ENCODE data around the gene GLMN. TPM values are rescaled to one million over a fixed set of nuclear protein-coding genes. Genes with fewer than 3 reads are reported as not detected.

Gene GLMN, protein sequence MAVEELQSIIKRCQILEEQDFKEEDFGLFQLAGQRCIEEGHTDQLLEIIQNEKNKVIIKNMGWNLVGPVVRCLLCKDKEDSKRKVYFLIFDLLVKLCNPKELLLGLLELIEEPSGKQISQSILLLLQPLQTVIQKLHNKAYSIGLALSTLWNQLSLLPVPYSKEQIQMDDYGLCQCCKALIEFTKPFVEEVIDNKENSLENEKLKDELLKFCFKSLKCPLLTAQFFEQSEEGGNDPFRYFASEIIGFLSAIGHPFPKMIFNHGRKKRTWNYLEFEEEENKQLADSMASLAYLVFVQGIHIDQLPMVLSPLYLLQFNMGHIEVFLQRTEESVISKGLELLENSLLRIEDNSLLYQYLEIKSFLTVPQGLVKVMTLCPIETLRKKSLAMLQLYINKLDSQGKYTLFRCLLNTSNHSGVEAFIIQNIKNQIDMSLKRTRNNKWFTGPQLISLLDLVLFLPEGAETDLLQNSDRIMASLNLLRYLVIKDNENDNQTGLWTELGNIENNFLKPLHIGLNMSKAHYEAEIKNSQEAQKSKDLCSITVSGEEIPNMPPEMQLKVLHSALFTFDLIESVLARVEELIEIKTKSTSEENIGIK
- 5.4 TPM for total RNA-seq
- long read RNA-seq, partial matches to known transcripts, result 0 of 6 reads
- long read RNA-seq, other reads (novel, unspliced or antisense), result 3 of 6 reads

DNA sequence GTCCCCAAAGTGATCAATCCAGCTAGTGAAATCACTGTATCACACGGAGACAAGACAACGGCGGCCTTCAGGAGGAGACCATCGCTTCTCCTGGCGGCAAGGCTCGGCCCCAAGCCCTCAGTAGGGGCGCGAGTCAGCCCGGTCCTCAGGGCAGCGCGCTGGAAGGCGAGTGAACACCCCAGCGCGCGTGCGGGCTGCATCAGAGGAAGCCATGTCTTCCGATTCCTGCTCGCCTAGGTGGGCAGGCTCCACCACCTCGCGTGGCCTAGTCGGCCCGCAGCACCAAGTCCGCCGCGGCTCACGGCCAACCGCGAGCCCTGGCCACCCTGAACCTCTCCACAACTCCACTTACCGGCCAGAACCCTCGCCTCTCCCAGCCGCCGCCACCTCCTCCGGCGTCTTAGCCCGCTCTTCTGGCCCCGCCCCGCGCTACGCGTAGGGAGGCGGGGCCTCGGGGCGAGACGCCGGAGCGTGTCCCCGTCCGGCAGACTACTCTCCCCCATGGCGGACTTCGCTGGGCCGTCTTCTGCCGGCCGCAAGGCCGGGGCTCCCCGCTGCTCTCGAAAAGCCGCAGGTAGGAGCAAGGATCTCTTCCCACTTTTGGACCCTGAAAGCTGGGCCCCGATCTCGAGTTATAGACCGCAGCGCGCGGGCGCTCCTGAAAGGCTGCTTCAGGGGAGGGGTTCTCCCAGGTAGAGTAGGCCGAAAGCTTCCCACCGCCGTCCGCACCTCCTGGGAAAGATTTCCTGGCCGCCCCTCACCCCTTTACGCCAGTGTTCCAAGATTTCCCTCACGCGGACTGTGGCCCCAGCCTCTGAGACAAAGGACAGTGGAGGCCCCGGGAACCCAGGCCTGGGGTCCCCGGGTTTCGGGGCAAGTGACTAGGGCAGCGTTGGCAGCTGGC lies at the start of gene GLMN, which contains the start of gene RPAP2:
TSS of gene GLMN (minus strand) at position 415 of the 904 bp plus-strand sequence. CDS start 988 bp downstream, outside the sequence.
TSS of gene RPAP2 (plus strand) at position 487 of the 904 bp plus-strand sequence. CDS start at position 502, 15 bp downstream.
- intact Hi-C loops (cut with DNase I), result loop anchor here (10.0 kb wide), 1 partner anchor 1014 kb away; no protein-coding TSS in a partner anchor

DNA sequence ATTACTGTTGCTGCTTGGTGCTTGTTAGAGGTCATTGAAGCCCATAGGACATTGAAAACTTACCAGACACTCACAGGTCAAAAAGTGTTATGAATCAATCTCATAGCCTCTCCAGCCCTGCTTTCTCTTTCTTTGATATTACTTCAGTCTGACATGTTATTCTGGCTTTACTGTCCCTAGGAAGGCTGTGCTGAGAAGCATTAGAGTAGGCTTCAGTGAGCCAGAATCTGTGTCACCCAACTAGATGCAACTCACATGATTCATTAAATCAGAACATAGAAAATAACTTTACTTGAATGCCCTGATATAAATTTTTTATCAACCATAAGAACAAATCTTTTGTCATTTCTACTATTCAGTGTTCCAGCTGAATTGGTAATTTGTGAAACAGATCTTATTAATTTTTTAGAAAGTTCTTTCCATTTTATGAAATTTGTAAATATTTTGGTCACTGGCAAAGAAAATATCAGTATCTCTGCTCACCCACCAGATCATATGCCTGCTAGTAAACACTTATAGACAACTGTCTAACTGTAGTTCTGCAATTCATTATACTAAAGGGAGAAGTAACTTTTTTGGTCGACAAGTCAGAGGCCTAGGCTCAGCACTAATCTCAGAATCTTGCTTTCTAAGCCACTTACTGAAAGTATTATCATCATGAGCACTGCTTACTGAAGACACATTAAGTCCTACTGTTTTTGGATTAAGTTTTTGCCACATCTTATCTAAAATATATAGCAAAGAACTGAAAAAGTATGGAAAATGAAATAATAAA lies 48.3 kb upstream of the GLMN start:
- DNase-seq (ENCODE audit: missing footprints) (no peak), ATAC-seq (no peak)
- intact Hi-C loops (cut with DNase I), result no loop called here

More for the DNA sequence above, at the start of gene GLMN, which contains the start of gene RPAP2:
- DNase-seq (ENCODE audit: missing footprints) (peak; percentile 93), ATAC-seq (peak; percentile 100)

DNA sequence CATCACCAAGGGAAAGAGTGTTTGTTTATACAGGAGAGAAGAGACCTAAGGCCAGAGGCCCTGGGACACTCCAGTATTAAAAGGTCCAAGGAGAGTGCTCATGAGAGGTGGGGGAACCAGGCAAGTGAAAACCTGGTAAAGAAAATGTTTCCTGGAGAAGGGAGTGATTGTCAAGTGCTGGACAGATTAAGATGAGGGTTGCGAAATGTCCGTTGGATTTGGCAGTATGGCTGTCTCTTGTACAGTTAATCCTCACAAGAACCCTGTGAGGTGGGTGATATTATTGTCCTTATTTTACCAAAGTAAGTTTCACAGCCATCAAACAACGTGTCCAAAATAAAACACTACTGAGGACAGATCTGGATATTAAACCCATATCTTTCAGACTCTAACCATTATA lies 44.3 kb upstream of the GLMN start:
- DNase-seq (ENCODE audit: missing footprints) (no peak), ATAC-seq (no peak)
- intact Hi-C loops (cut with DNase I), result no loop called here

DNA sequence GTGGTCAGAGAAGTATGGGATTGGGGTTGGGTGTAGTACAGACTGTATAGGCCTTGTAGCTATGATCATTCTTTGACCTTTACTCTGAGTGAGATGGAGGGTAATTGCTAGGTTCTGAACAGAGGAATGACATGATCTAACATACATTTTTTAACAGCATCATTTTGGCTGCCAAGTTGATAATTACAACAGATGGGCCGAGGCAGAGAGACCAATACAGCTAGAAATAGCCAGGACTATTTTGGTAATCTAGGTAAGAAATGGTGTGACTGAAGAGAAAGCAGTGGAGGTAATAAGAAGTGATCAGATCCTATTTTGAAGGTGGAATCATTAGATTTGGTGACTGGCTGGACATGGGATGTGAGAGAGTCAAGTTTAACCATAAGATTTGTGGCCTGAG lies 43.6 kb upstream of the GLMN start:
- intact Hi-C loops (cut with DNase I), result no loop called here
- ATAC-seq (no peak), DNase-seq (ENCODE audit: missing footprints) (no peak)

DNA sequence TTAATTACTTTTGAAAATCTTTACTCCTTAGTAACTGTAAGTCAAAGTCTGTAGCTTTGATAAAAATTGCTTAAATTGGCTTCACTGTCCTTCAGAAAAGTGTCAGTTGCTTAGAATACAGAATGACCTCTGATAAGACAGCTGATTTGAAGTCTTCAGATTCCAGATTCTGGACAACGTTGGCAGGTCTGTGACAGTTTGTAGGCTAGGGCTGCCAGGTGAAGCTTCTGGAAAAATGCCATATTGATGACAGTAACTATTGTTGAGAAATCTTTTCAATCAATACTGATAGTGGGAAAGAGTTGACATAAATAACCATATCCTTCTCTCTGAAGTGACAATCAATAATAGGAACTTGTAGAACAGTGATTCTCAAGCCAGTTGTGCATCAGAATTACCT lies 41.4 kb upstream of the GLMN start:
- DNase-seq (ENCODE audit: missing footprints) (no peak), ATAC-seq (no peak)
- intact Hi-C loops (cut with DNase I), result no loop called here

DNA sequence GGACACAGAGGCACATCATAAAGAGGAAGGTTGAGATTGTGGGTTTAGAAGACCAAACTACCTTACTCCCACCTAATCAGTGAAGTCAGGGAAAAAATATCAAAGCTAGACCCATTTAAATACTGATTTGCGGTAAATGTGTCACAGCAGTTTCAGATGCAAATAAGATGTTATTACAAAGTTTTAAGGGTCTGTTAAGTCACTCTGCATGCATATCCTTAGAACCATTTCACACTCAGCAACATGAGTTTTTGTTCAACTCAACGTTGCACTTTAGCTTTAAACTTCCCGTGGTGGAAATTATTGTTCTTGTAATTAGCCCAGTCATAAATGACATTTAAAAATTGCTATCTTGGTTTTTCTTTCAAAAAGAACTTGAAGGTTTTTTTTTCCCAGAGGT lies 34.9 kb upstream of the GLMN start:
- intact Hi-C loops (cut with DNase I), result no loop called here
- DNase-seq (ENCODE audit: missing footprints) (no peak), ATAC-seq (no peak)

DNA sequence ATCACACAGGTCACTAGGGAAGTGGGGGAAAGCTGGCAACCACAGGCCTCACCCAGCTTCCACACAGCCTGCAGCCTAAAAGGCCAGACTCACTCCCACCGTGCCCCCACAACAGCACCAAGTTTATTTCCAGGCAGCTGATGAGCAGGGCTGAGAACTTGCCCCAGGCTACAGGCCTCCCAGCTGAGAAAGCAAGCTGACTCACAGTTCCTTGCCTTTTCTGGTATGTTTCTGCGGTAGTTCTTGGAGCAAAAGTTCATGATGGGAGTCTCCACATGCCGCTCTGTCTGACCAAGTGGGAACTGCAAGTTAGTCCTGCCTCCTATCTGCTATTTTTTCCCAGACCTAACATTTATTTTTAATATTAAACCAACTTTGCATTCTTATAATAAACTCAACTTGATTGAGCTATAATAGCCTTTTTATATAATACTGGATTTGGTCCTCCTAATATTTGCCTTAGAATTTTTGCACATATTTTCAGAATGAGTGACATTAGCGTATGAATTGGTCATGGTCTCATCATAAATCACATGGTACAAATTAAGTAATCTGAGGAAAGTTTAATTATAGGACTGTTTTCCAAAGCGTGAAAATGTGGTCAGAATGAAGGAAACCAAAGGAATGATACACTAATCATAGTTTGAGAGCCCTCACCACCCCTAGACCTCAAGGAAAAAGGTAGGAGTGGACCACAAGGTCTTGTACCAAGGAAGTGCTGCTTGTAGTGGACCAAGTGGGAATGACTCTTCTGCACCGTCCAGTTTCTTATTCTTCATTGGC lies 30.8 kb upstream of the GLMN start:
- ATAC-seq (no peak), DNase-seq (ENCODE audit: missing footprints) (no peak)

DNA sequence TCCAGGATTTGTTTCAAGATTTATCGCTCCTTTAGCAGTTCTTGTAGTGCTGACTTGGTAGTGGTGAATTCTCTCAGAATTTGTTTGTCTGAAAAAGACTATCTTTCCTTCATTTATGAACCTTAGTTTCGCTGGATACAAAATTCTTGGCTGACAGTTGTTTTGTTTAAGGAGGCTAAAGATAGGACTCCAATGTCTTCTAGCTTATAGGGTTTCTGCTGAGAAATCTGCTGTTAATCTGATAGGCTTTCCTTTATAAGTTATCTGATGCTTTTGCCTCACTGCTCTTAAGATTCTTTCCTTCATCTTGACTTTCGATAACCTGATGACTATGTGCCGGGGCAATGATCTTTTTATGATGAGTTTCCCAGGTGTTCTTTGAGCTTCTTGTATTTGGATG lies 29.0 kb upstream of the GLMN start:
- intact Hi-C loops (cut with DNase I), result no loop called here
- no peak for ATAC-seq

More for the DNA sequence above, 30.8 kb upstream of the GLMN start:
- intact Hi-C loops (cut with DNase I), result no loop called here

DNA sequence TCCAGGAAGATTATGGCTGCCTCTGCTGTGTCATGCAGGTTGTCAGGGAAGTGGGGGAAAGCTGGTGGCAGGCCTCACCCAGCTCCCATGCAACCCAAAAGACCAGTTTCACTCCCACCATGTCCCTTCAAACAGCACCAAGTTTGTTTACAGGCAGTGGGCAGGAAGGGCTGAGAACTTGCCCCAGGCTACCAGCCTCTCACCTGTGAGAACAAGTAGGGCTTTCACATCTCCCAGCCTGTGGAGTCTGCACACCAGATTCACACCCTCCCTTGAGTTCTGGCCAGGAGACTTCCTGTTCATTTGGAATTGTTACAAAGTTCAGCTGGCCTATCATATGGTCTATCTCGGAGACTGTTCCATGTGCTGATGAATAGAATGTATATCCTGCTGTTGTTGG lies 27.9 kb upstream of the GLMN start:
- ATAC-seq (no peak), DNase-seq (ENCODE audit: missing footprints) (no peak)
- intact Hi-C loops (cut with DNase I), result no loop called here

More for the DNA sequence above, 29.0 kb upstream of the GLMN start:
- DNase-seq (ENCODE audit: missing footprints), result no peak

DNA sequence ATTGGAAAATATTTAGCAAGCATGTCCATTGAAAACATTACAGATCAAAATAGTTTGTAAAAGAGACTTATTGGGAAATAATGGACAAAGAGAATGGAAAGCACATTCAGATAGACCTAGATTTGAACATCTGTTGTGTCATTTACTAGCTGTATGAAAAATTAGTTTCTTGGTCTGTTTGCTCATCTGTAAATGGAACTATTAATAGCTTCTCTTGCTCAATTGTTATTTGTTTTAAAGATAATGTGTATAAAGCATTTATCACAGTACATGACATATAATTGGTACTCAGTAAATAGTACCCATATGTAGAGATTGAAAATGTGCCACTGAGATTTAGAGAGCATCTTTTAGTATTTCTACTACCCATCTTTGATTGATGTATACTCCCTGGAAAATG lies 26.0 kb upstream of the GLMN start:
- DNase-seq (ENCODE audit: missing footprints) (no peak), ATAC-seq (no peak)
- intact Hi-C loops (cut with DNase I), result no loop called here

DNA sequence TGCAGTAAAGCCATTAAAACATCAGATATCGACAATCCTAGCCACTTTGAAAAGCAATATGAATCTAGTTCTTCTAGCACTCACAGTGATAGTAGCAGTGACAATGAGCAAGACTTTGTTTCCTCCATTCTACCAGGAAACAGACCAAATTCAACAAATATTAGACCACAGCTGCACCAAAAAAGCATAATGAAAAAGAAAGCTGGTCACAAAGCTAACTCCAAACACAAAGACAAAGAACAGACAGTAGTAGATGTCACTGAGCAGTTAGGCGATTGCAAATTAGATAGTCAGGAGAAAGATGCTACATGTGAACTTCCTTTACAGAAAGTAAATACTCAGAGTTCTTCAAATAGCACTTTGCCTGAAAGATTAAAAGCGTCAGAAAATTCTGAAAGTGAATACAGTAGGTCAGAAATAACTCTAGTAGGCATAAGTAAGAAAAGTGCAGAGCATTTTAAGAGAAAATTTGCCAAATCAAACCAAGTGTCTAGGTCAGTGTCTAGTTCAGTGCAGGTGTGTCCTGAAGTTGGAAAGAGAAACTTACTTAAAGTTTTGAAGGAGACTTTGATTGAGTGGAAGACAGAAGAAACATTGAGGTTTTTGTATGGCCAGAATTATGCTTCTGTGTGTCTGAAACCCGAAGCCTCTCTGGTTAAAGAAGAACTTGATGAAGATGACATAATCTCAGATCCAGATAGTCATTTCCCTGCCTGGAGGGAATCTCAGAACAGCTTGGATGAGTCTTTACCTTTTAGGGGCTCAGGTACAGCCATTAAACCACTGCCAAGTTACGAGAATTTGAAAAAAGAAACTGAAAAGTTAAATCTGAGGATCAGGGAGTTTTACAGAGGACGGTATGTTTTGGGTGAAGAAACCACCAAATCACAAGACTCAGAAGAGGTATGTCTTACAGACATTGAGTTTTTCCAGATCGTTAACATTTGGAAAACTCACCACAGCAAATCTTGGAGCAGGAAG lies 25.0 kb upstream of the GLMN start:
- intact Hi-C loops (cut with DNase I), result no loop called here
- ATAC-seq (no peak), DNase-seq (ENCODE audit: missing footprints) (no peak)

DNA sequence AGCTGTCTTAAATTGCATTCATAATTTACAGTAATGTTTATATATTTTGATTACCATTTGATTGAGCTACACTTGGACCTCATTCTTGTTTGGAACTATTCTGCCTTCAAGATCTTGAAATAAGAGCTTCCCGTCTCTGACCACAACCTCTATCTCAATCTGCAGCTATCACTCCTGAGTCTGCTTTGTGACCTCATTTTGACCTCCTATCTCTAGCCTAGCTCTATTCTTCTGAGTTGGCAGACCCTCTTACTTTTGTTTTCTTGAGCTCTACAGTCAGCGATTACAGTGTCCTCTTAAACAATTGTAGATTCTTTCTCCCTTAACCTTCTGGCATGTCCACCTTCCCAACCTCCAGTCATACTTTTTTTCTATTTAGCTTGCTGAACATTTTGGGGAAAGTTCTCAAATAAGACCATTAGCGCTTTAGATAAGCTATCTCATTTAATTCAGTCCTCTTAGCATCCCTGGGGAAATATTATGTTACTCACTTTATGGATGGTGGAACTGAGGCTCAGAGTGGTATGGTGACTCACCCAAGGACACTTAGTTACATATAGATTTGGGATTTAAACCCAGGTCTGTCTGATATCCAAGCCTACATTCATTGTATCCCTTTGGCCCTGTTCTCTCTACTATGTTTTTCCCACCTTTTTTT lies 19.2 kb upstream of the GLMN start:
- ATAC-seq, result no peak
- intact Hi-C loops (cut with DNase I), result no loop called here
- no peak for DNase-seq (ENCODE audit: missing footprints)

DNA sequence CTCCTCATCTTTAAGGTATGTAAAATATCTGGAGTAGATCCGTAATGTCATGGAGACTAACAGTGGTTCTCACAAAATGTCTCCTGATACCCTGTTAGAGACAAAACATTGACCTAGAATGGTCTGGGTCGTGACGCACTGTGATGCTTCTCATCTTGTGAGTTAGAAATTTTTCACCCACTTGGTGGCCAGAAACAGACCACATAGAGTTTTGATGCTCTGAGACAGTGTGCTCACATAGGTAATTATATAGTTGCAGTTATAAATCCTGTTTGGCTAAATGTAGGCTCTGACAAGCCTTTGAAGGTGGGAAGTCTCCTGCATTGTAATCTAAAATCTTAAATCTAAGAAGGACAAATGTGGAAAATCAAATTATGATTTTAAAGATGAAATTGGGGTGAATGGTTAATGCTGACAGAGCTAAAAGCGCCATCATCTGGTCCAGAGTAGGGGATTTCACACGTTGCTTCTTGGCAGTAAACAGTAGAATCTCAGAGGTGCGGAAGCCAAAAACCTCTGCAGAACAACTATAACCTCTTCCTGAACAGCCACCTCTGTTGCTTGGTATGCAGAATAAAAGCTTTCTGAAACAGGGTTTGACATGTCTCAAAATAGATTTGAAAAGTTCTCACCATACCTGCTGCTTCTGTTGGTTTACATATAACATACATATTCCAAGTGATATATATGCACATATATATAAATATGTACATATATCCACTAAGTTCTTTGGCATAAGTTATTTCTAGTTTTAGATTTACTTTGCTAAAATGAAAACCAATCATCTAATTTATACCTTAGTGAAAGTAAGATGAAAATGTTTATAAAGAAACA lies 17.2 kb upstream of the GLMN start:
- DNase-seq (ENCODE audit: missing footprints), result no peak
- ATAC-seq, result no peak
- intact Hi-C loops (cut with DNase I), result no loop called here

DNA sequence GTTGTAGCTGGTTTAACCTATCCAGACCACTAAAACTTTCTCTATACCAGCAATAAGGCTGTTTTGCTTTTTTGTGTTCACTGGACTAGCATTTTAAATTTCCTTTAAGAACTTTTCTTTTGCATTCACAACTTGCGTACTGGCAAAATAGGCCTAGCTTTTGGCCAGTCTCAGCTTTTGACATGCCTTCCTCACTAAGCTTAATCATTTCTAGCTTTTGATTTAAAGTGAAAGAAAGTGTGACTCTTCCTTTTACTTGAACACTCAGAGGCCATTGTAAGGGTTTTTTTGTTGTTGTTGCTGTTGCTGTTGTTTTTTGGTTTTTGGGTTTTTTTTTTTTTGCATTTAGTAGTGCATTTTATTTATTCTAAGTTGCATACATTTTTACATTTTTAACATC lies 15.2 kb upstream of the GLMN start:
- ATAC-seq (no peak), DNase-seq (ENCODE audit: missing footprints) (no peak)
- intact Hi-C loops (cut with DNase I), result no loop called here

DNA sequence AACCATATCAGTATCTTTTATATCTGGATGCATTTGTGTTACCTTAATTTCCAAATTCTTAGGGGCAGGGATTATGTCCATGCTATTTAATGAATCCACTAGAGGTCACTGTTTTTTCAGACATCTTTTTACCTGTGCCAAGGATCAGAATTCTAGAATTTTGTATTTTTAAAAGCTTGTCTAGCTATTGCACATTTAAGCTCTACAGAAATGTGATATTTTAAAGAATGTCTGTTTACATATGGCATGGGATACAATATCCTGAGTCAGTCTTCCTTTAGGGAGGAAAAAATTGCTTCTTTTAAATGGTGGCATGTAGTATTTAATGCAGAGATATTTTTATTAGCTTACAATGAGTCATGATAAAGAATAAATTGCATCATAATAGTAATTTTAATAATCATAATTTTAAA lies 11.4 kb upstream of the GLMN start:
- DNase-seq (ENCODE audit: missing footprints) (no peak), ATAC-seq (no peak)
- intact Hi-C loops (cut with DNase I), result no loop called here
